HG03565 (cell line): ENCODE data around the gene REPIN1.
"Not testable (repeated sequence)": the region's sequence is repeated elsewhere in the genome, so short reads cannot be mapped to it uniquely, and the experiment has no call there.

ENCODE experiments used
- ATAC-seq: cut with Tn5 transposase; IDR thresholded peaks from one replicate; pipeline ENCODE4 v1.9.1; 2021; ENCODE audit warnings: mild to moderate bottlenecking, moderate library complexity; ENCODE audit not compliant: unreplicated experiment

REPIN1 gene

DNA sequence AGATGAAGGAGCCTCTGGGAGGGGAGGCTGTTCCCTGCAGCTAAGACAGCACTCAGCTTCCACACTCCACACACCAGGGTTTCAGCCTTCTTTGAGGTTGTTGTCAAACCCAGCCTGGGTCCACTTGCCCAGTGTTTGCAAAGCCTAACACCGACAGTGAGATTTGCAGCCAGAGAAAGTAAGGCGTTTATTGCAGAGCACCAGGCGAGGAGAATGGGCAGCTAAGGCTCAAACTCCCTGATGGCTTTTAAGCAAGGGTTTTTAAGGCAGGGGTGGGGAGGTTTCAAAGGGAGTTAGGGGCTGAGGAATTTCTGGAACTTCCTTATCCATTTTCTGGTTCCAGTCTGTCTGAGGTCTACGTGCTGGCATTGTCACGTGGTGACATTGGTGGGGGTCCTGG lies 5.8 kb downstream of the REPIN1 start:
- no peak for ATAC-seq

DNA sequence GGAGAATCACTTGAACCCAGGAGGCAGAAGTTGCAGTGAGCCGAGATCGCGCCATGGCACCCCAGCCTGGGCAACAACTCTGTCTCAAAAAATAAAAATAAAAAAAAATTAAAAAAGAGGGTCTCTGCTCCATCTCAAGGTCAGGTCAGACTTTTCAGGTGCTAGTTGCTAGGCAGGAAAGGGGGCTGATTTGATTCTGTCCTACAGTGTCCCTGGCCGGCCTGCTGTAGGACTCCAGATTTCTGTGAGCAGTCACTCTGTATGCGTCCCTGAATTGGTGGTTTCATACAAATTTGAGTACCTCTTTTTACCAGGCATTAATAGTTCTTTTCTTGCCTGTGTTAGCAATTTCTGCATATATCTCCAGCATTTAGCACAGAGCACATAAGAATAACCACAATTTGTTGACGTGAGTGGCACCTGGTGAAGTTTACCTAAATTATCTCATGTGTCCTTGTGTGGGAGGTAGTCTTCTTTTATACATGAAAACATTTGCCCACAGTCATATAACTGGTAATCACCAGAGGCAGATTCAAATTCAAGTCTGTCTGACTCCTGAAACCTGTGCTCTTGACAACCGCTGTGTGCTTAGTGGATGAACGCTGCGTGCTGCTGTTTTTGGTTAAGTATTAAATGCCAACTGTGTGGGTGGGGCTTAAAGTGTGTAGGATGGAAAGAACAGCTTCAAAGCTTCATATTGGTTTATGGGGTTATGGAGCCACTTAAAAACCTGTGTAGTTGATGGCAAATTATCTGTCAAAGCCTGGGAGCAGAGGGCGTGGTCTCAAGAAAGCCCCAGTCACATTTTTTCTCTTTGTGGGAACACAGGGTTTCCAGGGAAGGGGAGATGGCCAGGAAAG lies 7.3 kb downstream of the REPIN1 start:
- ATAC-seq = no peak

DNA sequence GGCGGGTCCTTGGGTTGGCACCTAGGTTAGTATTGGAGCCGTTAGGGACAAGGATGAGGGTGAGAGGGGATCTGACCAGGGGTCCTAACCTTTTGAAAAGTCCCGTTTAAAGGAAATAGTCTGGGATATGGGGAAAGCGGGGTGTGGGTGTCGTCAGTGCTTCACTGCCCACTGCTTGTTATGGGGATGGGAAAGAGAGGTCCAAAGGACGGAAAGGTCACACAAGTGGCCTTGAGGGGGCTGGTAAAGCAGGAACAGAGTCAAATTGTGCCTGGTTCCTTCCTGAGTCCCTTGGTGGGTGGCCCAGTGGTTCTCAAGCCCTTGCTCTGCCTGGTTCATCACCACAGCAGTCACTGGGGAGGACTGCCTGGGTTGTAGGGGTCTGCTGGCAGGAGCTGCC lies 7.9 kb downstream of the REPIN1 start:
- no peak for ATAC-seq

DNA sequence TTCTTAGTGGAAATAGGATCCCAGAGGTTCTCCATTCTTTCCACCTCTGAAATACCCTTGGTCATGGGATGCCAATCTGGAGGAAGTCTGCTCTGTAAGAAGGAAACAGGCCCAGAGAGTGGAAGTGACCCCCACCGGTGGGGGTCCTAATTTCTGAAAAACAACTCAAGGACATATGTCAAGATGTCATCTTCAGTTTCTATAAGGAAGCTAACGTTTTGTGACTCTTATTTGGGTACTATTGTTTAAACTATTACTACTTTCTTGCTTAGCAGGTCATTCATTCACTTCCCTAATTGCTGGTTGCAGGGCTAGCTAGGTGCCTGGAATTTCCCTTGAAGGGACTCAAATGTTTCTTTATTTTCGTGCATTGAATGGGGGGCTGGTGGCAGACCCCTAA lies 8.6 kb downstream of the REPIN1 start:
- ATAC-seq = no peak

DNA sequence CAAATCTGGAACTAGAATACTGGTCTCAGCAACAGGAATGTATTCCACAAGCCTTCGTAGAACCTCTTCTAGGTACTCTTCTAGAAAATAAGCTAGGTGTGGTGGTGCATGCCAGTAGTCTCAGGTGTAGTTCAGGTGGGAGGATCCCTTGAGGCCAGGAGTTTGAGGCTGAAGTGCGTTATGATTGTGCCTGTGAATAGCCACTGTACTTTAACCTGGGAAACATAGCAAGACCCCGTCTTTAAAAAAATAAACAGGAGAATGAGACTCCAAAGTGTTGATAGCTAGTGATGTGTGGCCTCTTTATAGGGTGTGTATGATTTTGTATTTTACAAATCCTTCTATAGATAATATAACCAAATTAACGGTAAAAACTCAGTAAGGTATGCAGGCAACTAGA lies 9.0 kb downstream of the REPIN1 start:
- no peak for ATAC-seq

DNA sequence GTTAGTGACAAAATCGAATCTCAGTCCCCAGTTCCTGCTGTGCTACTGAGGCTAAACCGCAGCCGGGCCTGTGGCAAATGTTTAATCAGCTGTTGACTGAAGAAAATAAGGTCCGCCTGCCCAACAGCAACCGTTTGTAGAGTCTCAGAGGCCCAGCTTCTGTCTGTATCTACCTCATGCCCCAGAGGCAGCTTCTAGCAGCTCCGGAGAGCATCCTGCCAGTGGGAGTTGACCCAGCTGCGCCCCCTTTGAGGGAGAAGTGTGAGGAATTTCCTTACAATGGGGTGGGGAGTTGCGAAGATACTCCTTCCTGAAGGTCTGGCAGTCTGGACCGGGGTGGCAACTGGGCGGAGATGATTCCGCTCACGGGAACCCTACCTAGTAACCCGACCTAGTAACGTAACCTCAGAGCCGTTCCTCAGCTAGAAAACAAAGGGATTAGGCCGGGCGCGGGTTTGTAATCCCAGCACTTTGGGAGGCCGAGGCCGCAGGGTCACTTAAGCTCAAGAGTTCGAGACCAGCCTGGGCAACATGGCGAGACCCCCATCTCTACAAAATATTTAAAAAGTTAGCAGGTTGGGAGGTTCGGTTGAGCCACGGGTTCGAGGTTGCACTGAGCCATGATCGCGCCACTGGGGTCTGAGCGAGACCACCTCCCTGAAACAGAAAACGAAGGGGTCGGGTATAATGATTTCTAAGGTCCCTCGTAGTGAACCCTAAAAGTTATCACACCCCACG lies 9.7 kb downstream of the REPIN1 start:
- ATAC-seq = no peak

DNA sequence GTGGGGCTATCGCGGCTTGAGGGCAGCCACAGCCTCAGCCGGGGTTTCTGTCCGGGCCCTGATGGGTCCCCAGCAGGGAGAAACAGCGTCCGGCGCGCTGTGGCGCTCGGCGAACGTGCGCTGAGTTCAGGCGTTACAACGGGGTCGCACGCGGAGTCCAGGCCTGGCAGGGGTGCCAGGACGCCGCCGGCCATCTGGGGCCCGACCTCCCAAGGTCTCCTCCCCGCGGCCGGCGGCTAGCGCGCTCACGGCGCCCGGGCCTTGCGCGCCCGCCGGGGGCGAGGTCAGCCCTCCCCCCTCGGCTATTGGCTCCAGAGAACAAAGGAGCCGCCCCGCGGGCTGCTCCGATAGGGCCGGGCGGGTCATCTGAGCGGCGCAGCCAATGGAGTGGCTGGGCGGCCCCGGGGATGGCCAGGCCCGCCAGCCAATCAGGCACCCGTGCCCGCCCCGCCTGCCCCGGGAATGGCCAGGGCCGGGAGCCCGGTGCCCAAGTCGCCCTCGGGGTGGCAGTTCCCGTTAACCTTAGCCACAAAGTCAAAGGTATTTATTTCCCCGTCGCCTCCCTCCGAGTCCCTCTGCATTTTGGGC lies 10.3 kb downstream of the REPIN1 start, which contains the start of gene ZNF775:
Gene ZNF775 (plus strand): TSS at position 478 of the 588 bp plus-strand sequence. CDS start 9,141 bp downstream, outside the sequence.
- ATAC-seq = peak; percentile 83

DNA sequence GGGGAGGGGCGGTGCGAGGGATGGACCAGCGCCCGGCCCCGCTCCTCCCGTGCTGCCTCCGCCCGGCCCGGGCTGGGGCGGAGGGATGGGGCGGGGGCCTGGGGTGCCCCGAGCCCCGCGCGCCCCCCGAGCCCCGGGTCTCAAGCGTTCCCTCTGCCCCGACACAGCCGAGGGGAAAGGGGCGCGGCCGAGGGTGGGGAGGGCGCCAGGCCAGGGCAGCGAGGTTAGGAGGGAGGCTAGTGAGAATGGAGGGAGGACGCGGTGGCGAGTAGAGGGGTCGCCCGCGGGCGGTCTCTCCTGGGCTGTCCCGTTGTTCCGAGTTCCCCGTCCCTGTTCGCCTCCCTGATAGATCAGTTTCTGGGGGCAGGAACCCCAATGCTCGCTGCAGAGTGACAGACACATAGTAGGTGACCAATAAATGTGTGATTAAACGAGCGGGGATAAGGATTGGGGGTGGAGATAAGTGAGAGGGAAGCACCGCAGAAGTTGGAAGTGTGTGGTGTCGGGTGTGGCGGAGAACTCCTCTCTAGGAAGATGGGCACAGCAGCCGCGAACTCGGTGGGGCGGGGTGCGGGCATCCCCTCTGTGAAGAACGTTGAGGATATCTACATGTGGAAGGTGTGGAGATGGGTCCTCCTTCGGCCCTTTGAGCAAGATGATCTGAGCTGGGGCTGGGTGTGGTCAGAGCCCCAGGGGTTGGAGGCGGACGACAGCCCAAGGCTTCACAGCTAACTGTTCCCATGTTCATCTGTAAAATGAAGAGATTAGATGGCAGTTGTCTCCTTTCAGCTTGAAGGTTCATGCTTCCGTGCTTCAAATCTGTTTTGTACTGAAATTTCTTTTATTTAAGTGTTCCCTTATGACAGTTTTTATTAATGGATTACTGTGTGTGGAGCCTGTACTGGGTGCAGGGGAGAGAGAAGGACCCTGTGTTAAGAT lies 11.1 kb downstream of the REPIN1 start:
- peak; percentile 14 for ATAC-seq

DNA sequence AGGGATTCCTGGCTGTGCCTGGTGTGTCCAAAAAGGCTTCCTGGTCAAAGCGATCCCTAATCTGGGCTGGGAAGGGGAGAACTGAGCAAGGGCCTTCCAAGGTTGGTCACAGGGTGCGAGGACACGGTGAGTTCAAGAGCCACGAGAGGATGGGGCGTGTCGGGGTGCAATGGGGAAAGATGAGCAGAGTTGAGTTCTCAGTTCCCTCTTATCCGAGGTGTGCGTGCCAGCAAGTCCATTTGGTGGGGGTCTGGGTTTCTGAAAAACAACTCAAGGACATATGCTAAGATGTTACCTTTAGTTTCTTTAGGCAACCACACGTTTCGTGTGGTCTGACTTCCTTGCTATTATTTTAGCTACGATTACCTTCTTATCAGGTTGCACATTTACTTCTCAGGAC lies 11.8 kb downstream of the REPIN1 start:
- no peak for ATAC-seq

DNA sequence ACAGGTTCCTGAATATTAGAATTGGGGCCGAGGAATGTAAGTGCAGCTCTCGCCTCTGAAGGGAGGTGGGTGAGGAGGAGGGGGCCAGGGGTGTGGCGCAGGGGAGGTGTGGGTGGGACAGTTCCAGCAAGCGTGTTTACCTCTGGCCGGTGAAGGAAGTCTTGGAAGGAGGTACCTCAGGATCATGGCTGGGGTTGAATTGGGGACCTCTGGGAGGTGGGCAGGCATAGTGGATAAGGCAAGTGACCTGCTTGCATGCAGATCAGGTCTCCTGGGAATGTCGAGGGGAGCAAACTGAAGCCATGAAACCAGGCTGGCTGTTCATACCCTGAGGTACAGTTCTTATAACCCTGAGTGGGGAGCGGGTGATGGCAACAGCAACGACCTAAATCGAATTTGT lies 12.5 kb downstream of the REPIN1 start:
- ATAC-seq = no peak

DNA sequence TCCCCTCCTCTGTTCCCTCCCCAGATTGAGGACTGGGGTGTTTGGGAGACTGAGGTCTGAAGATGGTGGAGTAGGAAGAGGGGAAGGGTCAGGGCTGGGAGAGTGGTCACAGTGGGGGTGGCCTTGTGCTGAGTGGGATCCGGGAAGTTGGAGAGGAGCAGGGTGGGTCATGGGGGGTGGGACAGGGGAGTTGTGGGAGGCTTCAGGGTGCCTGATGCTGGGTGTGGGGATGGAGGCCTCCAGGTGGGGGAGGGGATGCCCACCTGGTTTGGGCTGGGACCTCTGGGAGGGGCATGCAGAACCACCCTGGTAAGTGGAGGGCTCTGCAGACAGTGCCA lies 13.1 kb downstream of the REPIN1 start:
- ATAC-seq = no peak

DNA sequence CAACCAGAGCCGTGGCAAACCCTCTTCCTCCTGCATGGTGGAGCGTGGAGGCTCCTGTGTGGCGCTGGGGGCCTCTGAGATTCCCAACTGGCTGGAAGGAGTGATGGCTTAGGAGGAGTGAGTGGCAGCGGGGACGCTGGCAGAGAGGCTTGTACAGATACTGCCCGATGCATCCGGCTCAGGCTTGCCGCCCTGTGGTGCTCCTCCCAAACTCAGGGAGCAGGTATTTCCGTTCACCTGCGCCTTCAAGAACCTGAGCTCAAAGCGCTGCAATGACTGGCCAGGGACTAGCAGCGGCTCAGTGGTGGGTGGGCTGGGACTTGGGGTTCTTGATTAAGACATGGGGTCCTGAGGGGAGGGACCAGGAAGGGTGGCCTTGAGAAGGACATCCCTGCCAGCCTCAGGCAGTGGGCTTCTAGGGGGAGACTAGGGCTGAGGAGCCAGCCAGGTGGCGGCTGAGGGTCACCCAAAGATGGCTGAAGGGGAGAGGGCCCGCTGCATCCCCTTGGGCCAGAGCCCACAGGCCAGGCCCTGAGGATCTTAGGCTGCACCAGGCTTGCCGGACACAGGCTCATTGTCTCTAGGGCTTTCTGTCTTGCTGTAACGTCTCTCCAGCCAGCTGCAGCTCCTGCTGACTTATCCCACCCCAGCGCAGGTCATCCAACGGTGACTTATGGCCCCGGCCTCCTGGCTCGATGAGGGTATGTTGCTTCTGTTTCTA lies 13.7 kb downstream of the REPIN1 start:
- ATAC-seq = no peak

DNA sequence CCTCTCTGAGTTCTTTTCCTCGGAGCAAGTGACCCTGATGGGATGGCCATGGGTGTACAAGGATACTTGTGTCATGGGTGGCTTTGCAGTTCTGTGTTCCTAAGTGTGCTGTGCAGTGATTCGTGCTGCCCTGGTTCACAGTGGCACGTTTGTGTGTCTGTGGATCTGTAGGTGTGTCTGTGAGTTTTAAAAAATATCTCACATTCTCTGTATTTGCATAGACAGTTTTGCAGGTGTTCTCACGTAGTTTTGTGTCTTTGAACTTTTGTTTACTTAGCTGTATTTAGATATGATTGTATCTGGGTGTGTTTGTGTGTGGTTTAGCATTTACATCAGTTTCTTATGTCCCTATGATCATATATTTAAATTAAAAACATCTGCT lies 14.2 kb downstream of the REPIN1 start:
- ATAC-seq = no peak

DNA sequence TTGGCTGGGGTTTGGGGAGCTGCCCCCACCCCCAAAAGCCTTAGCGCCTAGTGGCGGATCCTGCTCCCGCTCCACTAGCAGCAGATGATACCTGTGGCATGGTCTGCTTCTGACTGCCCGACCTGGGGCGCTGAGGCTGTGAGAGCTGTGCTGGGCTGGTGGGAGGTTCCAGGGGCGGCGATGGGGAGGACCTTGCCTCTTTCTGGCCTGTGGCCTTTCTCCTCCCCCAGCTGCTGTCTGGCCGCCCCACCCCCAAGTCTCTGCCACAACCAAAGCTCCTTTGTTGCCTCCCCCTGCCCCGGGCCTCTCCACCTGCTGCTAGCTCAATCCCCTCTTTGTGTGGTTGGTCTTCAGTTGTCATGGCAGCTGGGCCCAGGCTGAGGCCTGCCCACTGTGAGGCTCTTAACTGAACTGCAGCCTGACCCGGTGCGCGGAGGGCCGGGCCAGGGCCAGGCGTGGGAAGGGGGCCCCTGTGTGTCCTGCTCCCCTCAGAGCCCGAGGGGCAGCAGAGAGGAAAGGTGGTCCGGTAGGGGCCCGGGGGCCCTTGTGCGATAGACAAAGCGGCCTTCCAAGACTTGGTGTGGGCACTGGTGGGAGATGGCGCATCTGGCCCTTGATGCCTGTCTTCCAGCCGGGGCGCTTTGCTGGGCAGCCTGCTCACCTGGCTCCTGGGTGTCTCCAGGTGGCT lies 15.2 kb downstream of the REPIN1 start:
- ATAC-seq = no peak

DNA sequence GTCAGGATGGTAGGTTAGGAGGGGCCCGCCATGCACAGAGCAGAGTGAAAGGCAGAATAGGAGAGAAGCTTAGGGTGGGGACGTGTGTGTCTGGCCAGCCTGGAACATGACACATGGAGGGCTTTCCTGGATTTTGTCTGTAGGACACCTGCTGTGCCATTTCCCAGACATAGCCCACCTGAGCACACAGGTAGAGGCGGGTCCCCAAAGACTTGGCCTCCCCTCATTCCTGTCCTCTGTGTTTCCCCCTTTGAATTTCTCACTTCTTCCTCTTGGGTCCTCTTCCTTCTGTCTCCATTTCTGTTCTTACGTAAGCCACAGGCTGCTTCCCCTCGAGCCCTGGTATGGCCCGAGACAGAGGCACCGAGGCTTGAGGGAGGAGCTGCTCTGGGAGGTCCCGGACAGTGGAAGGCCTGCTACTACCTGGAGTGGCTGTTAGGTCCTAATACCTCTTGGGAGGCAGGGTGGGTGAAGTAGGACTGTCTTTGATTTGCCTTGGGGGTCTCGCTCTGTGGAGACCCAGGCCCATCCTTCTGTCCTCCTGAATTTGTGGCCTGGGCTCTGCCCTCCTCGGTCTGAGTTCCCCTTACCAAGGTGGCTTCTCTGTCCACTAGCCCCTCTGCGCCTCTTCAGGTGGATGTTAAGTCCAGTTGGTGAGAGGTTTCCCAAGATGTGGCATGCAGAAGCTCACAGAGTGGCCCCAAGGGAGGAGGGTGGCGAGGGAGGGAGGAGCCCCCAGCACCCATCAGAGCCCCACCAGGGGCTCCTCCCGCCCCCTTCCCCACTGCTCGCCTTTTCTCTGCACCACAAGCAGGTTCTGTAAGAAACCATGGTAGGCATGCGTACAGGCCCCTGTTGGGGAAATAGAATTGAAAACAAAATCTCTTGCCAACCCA lies 16.0 kb downstream of the REPIN1 start:
- ATAC-seq = no peak

DNA sequence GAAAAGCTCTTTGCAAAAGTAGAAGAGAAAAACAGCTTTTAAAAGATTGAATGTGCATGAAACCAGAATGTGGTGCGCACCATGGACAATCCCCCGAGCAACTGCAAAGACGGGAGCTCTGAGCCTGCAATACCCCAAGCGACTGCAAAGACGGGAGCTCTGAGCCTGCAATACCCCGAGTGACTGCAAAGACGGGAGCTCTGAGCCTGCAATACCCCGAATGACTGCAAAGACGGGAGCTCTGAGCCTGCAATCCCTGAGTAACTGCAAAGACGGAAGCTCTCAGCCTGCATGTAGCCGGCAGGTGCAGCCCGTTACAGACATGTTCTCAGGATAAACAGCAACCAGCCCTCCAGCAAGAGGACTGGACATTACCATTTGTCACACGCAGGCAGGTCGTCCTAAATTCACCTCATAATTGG lies 16.7 kb downstream of the REPIN1 start:
- ATAC-seq = no peak

DNA sequence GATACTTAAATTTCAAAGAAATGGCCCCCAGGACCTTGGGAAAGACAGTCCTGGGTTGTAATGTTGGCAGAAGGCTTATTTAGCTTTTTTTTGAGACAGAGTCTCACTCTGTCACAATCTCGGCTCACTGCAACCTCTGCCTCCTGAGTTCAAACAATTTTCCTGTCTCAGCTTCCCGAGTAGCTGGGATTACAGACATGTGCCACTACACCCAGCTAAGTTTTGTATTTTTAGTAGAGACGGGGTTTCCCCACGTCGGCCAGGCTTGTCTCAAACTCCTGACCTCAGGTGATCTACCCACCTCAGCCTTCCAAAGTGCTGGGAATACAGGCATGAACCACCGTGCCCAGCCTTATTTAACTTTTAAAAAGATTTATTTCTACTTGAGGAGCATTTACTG lies 17.3 kb downstream of the REPIN1 start:
- ATAC-seq = not testable (repeated sequence)

DNA sequence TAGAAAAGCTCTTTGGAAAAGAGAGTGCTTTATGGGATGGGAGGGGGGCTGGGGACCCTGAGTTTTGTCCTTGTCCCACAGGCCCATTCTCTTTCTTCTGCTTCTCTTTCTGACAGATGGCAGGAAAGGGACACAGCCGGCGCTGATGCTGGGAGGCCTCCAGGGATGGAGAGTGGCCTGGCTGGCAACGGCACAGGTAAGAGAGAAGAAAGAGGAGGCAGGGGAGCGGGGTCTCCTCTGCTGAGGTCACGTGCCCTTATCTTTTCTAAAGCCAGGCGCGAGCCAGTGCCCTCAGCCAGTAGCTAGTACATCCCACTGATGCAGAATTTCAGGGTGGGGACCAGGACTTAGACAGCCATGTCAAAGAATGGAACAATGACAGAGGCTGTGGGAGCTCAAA lies 19.7 kb downstream of the REPIN1 start:
- no peak for ATAC-seq
